Loucy (cell line): Measurements from ENCODE around the gene RPL3.

ENCODE experiments used
- EZH2phosphoT487 ChIP-seq: fragments of 200-600 bp; IDR thresholded peaks from 2 replicates; pipeline ENCODE4 v1.6.1; 2018; ENCODE audit warnings: antibody characterized with exemption, mild to moderate bottlenecking, moderate library complexity, borderline replicate concordance
- TF ChIP-seq, protein P1 (sequence below): fragments of 200-600 bp; sonication (generic); conservative IDR thresholded peaks from 2 replicates; pipeline ENCODE4 v1.5.1; 2014; ENCODE audit warnings: mild to moderate bottlenecking, antibody characterized with exemption, low read length

DNA sequence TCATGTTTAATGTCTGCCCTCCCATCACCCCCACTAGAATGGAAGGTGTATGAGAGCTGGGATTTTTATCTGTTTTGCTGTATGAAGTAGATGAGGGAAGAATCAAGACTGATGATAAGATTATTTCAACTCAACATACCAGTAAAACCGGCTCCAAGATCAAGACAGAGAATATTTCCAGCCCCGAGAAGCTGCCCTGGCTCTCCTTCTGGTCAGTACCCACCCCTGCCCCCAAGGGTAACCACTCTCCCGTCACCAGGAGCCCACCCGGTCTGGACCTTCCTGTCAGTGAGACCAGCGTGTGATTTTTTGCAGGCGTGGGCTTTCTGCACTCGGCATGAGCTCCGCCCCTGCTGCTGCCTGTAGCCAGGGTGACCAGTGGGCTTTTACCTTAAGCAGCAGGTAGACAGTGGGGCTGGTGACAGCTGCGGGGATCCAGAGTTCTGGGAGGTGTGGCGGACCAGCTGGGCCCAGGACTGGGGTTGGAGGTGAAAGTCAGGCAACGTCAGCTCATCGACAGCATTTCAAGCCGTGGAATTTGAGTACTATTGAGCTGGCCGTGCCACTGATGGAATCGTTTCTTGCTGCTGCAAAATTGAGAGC, 25.6 kb downstream of the RPL3 start:
- TF ChIP-seq, protein P1, sequence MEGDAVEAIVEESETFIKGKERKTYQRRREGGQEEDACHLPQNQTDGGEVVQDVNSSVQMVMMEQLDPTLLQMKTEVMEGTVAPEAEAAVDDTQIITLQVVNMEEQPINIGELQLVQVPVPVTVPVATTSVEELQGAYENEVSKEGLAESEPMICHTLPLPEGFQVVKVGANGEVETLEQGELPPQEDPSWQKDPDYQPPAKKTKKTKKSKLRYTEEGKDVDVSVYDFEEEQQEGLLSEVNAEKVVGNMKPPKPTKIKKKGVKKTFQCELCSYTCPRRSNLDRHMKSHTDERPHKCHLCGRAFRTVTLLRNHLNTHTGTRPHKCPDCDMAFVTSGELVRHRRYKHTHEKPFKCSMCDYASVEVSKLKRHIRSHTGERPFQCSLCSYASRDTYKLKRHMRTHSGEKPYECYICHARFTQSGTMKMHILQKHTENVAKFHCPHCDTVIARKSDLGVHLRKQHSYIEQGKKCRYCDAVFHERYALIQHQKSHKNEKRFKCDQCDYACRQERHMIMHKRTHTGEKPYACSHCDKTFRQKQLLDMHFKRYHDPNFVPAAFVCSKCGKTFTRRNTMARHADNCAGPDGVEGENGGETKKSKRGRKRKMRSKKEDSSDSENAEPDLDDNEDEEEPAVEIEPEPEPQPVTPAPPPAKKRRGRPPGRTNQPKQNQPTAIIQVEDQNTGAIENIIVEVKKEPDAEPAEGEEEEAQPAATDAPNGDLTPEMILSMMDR = no peak
- TF ChIP-seq EZH2phosphoT487 = no peak
